Neural progenitor cell (in vitro differentiated cells): Measurements from ENCODE around the gene CBLC. TPM values are rescaled to one million over a fixed set of nuclear protein-coding genes. Genes with fewer than 3 reads are reported as not detected.
"Not testable (repeated sequence)": the region's sequence is repeated elsewhere in the genome, so short reads cannot be mapped to it uniquely, and the experiment has no call there.

ENCODE experiments used
- DNase-seq: peaks from one replicate; pipeline ENCODE4 v3.0.0-alpha.2; 2016; ENCODE audit warnings: low spot score
- H2AFZ ChIP-seq: fragments of 200-600 bp; sonication (generic); replicated peaks from 2 replicates; pipeline ENCODE4 v1.6.1; 2016; ENCODE audit warnings: antibody characterized with exemption
- H3F3A ChIP-seq: fragments of 200-600 bp; sonication (generic); 2 replicates; pipeline ENCODE4 v1.6.1; 2016; ENCODE audit warnings: antibody characterized with exemption, low read depth
- H3K27ac ChIP-seq: fragments of 200-600 bp; sonication (generic); 2 replicates; pipeline ENCODE4 v1.5.1; 2016; ENCODE audit warnings: mild to moderate bottlenecking
- H3K27me3 ChIP-seq: fragments of 200-600 bp; sonication (generic); 2 replicates; pipeline ENCODE4 v1.6.1; 2016; ENCODE audit warnings: mild to moderate bottlenecking, moderate library complexity
- H3K36me3 ChIP-seq: fragments of 200-600 bp; sonication (generic); 2 replicates; pipeline ENCODE4 v1.5.1; 2016
- H3K4me1 ChIP-seq: fragments of 200-600 bp; sonication (generic); 2 replicates; pipeline ENCODE4 v1.6.1; 2016; ENCODE audit warnings: mixed run types
- H3K4me2 ChIP-seq: fragments of 200-600 bp; sonication (generic); 2 replicates; pipeline ENCODE4 v1.6.1; 2016
- H3K4me3 ChIP-seq: fragments of 200-600 bp; sonication (generic); 2 replicates; pipeline ENCODE4 v1.5.1; 2016
- H3K79me2 ChIP-seq: fragments of 200-600 bp; sonication (generic); 2 replicates; pipeline ENCODE4 v1.6.1; 2016; ENCODE audit warnings: low read depth
- H3K9ac ChIP-seq: fragments of 200-600 bp; sonication (generic); 2 replicates; pipeline ENCODE4 v1.6.1; 2016
- H3K9me3 ChIP-seq: fragments of 200-600 bp; sonication (generic); 2 replicates; pipeline ENCODE4 v1.5.1; 2016; ENCODE audit warnings: low read depth
- H4K20me1 ChIP-seq: fragments of 200-600 bp; sonication (generic); 2 replicates; pipeline ENCODE4 v1.6.1; 2016; ENCODE audit warnings: low read depth
- H3K27ac Mint-ChIP-seq: 3 replicates; pipeline ENCODE4 v1.8.0; 2021; ENCODE audit warnings: mixed read lengths
- H3K27me3 Mint-ChIP-seq: 2 replicates; pipeline ENCODE4 v1.8.0; 2022; ENCODE audit warnings: low read depth, mild to moderate bottlenecking, inconsistent platforms, moderate library complexity, mixed read lengths; ENCODE audit not compliant: insufficient read depth
- H3K36me3 Mint-ChIP-seq: 3 replicates; pipeline ENCODE4 v1.8.0; 2021; ENCODE audit warnings: mixed read lengths
- H3K4me1 Mint-ChIP-seq: 3 replicates; pipeline ENCODE4 v1.8.0; 2021; ENCODE audit warnings: mixed read lengths
- H3K4me3 Mint-ChIP-seq: 3 replicates; pipeline ENCODE4 v1.8.0; 2021; ENCODE audit warnings: mild to moderate bottlenecking, moderate library complexity, mixed read lengths
- H3K9me3 Mint-ChIP-seq: 3 replicates; pipeline ENCODE4 v1.8.0; 2020; ENCODE audit warnings: mixed read lengths
- EZH2 ChIP-seq: fragments of 200-600 bp; sonication (generic); IDR thresholded peaks from 2 replicates; pipeline ENCODE4 v1.6.1; 2017; ENCODE audit warnings: antibody characterized with exemption, mild to moderate bottlenecking, moderate library complexity
- EZH2phosphoT487 ChIP-seq: fragments of 200-600 bp; sonication (generic); IDR thresholded peaks from 2 replicates; pipeline ENCODE4 v1.6.1; 2017; ENCODE audit warnings: antibody characterized with exemption
- total RNA-seq: library from RNA; depleted of rRNA; stranded (reverse); fragments of >200 nt; gene quantifications from 2 replicates; pipeline ENCODE4 v1.2.3, GENCODE V29; 2015; ENCODE audit warnings: low replicate concordance
- TF ChIP-seq, protein P1 (sequence below): fragments of 200-600 bp; sonication (generic); IDR thresholded peaks from 2 replicates; pipeline ENCODE4 v1.5.1; 2017; ENCODE audit warnings: antibody characterized with exemption, mild to moderate bottlenecking

The CBLC gene
- total RNA-seq, 1 donor from 2014 or later = 1.5 TPM

DNA sequence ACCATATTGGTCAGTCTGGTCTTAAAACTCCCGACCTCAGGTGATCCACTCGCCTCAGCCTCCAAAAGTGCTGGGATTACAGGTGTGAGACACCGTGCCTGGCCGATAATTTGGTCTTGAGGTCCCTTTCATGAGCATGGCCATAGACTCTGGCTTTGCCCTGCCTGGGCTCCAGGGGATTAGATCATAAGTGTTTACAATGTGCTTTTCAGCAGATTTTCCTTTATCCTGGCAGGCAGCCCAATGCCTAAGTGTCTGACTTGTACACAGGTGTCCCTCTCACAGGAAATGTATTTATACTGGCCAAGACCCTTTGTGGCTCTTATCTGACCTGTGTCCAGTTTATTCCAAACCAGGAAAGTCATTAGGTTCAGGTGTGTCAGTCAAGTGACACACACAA lies 47.1 kb downstream of the CBLC start:
- no peaks in the 10 kb centered on the region for H4K20me1 ChIP-seq
- no peaks in the 10 kb centered on the region for H3K36me3 Mint-ChIP-seq
- peaks cover 15% of the 10 kb centered on the region for H3K27me3 Mint-ChIP-seq
- H3K4me2 ChIP-seq = no peak overlapping the region
- no peaks in the 10 kb centered on the region for H3K9me3 Mint-ChIP-seq
- no peaks in the 10 kb centered on the region for H3K36me3 ChIP-seq
- no peak overlapping the region for H3K4me3 ChIP-seq
- H3K27ac ChIP-seq = no peak overlapping the region
- H3K27me3 ChIP-seq = peaks cover 22% of the 10 kb centered on the region
- H3K4me3 Mint-ChIP-seq = no peak overlapping the region
- no peaks in the 10 kb centered on the region for H3K79me2 ChIP-seq
- no peaks in the 10 kb centered on the region for H3K9me3 ChIP-seq
- no peak overlapping the region for H3K9ac ChIP-seq
- DNase-seq = no peak
- TF ChIP-seq EZH2 = no peak
- no peak for TF ChIP-seq EZH2phosphoT487
- TF ChIP-seq, protein P1, sequence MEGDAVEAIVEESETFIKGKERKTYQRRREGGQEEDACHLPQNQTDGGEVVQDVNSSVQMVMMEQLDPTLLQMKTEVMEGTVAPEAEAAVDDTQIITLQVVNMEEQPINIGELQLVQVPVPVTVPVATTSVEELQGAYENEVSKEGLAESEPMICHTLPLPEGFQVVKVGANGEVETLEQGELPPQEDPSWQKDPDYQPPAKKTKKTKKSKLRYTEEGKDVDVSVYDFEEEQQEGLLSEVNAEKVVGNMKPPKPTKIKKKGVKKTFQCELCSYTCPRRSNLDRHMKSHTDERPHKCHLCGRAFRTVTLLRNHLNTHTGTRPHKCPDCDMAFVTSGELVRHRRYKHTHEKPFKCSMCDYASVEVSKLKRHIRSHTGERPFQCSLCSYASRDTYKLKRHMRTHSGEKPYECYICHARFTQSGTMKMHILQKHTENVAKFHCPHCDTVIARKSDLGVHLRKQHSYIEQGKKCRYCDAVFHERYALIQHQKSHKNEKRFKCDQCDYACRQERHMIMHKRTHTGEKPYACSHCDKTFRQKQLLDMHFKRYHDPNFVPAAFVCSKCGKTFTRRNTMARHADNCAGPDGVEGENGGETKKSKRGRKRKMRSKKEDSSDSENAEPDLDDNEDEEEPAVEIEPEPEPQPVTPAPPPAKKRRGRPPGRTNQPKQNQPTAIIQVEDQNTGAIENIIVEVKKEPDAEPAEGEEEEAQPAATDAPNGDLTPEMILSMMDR = no peak
- peaks cover 21% of the 10 kb centered on the region for H3K4me1 Mint-ChIP-seq
- H3K27ac Mint-ChIP-seq = no peak overlapping the region
- peaks cover 5% of the 10 kb centered on the region for H3F3A ChIP-seq
- no peak overlapping the region for H2AFZ ChIP-seq
- peaks cover 14% of the 10 kb centered on the region for H3K4me1 ChIP-seq

DNA sequence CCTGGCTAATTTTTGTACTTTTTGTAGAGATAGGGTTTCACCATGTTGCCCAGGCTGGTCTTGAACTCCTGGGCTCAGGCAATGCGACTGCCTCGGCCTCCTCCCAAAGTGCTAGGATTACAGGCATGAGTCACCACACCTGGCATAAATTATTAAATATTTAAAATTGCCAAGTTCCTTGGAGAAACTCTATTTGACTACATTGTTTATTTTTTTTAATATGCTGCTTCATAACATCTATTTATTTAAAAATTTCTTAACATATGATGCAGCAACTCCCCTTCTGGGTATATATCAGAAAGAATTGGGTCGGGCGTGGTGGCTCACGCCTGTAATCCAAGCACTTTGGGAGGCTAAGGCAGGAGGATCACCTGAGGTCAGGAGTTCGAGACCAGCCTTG lies 55.2 kb downstream of the CBLC start:
- not testable (repeated sequence) for H3K27ac ChIP-seq, H3K4me1 ChIP-seq, H3K9ac ChIP-seq, DNase-seq, H4K20me1 ChIP-seq, H2AFZ ChIP-seq, H3K9me3 ChIP-seq, H3K27ac Mint-ChIP-seq, H3K4me1 Mint-ChIP-seq, H3K36me3 Mint-ChIP-seq, H3K4me2 ChIP-seq, H3K4me3 Mint-ChIP-seq, H3K4me3 ChIP-seq, H3K79me2 ChIP-seq, H3K9me3 Mint-ChIP-seq, H3K36me3 ChIP-seq, H3F3A ChIP-seq
- peaks cover 22% of the 10 kb centered on the region for H3K27me3 ChIP-seq
- peaks cover 14% of the 10 kb centered on the region for H3K27me3 Mint-ChIP-seq

DNA sequence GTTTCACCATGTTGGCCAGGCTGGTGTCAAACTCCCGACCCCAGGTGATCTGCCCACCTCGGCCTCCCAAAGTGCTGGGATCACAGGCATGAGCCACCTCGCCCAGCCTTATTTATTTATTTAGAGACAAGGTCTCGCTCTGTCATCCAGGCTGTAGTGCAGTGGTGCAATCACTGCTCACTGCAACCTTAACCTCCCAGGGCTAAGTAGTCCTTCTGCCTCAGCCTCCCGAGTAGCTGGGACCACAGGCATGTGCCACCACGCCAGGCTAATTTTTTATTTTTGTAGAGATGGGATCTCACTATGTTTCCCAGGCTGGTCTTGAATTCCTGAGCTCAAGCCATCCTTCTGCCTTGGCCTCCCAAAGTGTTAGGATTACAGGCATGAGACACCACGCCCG lies 56.7 kb downstream of the CBLC start:
- not testable (repeated sequence) for DNase-seq, H4K20me1 ChIP-seq, H3K9me3 ChIP-seq, H3K4me3 Mint-ChIP-seq, H3K4me1 Mint-ChIP-seq, H3K4me1 ChIP-seq, H3K9ac ChIP-seq, H3K79me2 ChIP-seq, H3K4me2 ChIP-seq, H3K36me3 Mint-ChIP-seq, H3K9me3 Mint-ChIP-seq, H3K36me3 ChIP-seq, H2AFZ ChIP-seq, H3K27ac Mint-ChIP-seq, H3K4me3 ChIP-seq, H3F3A ChIP-seq, H3K27ac ChIP-seq
- H3K27me3 ChIP-seq = peaks cover 22% of the 10 kb centered on the region
- peaks cover 14% of the 10 kb centered on the region for H3K27me3 Mint-ChIP-seq

DNA sequence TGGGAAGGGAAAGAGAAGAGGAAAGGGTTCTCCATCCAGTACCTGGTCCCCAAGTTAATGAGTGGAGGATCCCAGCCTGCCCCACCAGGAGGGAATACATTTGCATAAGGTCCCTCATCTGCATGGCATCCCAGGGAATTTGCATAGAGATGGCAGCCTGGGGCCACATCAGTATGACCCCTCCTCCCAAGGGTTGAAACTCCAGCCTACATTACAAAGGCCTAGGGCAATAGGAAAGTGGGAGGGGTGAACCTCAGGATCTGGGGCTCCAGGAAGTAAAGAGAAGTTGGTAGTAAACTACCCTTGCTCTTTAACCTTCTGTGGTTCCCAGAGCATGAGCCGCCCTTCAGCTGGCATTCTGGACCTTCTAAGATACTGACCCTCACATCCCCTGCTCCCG lies 61.6 kb downstream of the CBLC start:
- H2AFZ ChIP-seq = no peak overlapping the region
- peaks cover 4% of the 10 kb centered on the region for H3K27me3 Mint-ChIP-seq
- H3K36me3 ChIP-seq = no peaks in the 10 kb centered on the region
- no peaks in the 10 kb centered on the region for H3K36me3 Mint-ChIP-seq
- H3K27ac ChIP-seq = no peak overlapping the region
- H3F3A ChIP-seq = peaks cover 7% of the 10 kb centered on the region
- no peak overlapping the region for H3K4me3 Mint-ChIP-seq
- no peak for DNase-seq
- H3K27ac Mint-ChIP-seq = no peak overlapping the region
- H3K4me3 ChIP-seq = no peak overlapping the region
- no peaks in the 10 kb centered on the region for H3K9me3 Mint-ChIP-seq
- no peak overlapping the region for H3K4me2 ChIP-seq
- TF ChIP-seq EZH2phosphoT487 (no peak), EZH2 (no peak)
- TF ChIP-seq, protein P1 = no peak
- peaks cover 3% of the 10 kb centered on the region for H3K27me3 ChIP-seq
- H4K20me1 ChIP-seq = no peaks in the 10 kb centered on the region
- H3K4me1 ChIP-seq = no peaks in the 10 kb centered on the region
- no peak overlapping the region for H3K9ac ChIP-seq
- peaks cover 2% of the 10 kb centered on the region for H3K4me1 Mint-ChIP-seq
- H3K9me3 ChIP-seq = no peaks in the 10 kb centered on the region
- no peaks in the 10 kb centered on the region for H3K79me2 ChIP-seq
